GM19239 (cell line): ENCODE data around the gene CTR9.

Experiments used
- DNase-seq: peaks from one replicate; pipeline ENCODE4 v3.0.0; 2011; ENCODE audit warnings: low spot score; ENCODE audit not compliant: insufficient read length
- FAIRE-seq: peaks from 2 replicates; lab custom pipeline; 2011; peaks lifted over from hg19 to GRCh38; lab: Jason Lieb, UNC

CTR9 gene

GRCh38 chr11:10777806-10778205 lies 26.8 kb downstream of the CTR9 start:
- DNase-seq (no peak), FAIRE-seq (no peak)

- FAIRE-seq, result no peak
- DNase-seq, result no peak
These were observed 27.3 kb downstream of the CTR9 start for GRCh38 chr11:10778217-10778970.

GRCh38 chr11:10779086-10779485 lies 28.0 kb downstream of the CTR9 start:
- no peak for DNase-seq
- no peak for FAIRE-seq

GRCh38 chr11:10780040-10780439 lies 29.0 kb downstream of the CTR9 start:
- no peak for FAIRE-seq
- DNase-seq, result no peak

- no peak for DNase-seq
- no peak for FAIRE-seq
These were observed 33.4 kb downstream of the CTR9 start for GRCh38 chr11:10784232-10785145.

- DNase-seq (no peak), FAIRE-seq (no peak)
These were observed 34.1 kb downstream of the CTR9 start for GRCh38 chr11:10785146-10785474.

GRCh38 chr11:10786451-10786850 lies 35.4 kb downstream of the CTR9 start:
- FAIRE-seq (no peak), DNase-seq (no peak)

GRCh38 chr11:10792385-10793068 lies 41.5 kb downstream of the CTR9 start:
- FAIRE-seq, result peak; percentile 83
- DNase-seq, result peak; percentile 61

- FAIRE-seq (no peak), DNase-seq (no peak)
These were observed 42.6 kb downstream of the CTR9 start for GRCh38 chr11:10793470-10794255.

- FAIRE-seq, result no peak
- no peak for DNase-seq
These were observed 45.1 kb downstream of the CTR9 start for GRCh38 chr11:10796191-10796590.

- no peak for DNase-seq
- FAIRE-seq, result no peak
These were observed 46.0 kb downstream of the CTR9 start for GRCh38 chr11:10797001-10797400.

GRCh38 chr11:10797531-10797930 lies 46.5 kb downstream of the CTR9 start:
- no peak for FAIRE-seq

GRCh38 chr11:10798330-10798928 lies 47.4 kb downstream of the CTR9 start:
- no peak for FAIRE-seq
- no peak for DNase-seq

More at GRCh38 chr11:10797531-10797930, 46.5 kb downstream of the CTR9 start:
- no peak for DNase-seq

- FAIRE-seq, result no peak
These were observed 49.2 kb downstream of the CTR9 start for GRCh38 chr11:10800292-10800691.

GRCh38 chr11:10803676-10804075 lies 52.6 kb downstream of the CTR9 start:
- FAIRE-seq, result no peak
- no peak for DNase-seq

More at GRCh38 chr11:10800292-10800691, 49.2 kb downstream of the CTR9 start:
- no peak for DNase-seq

GRCh38 chr11:10805741-10806140 lies 54.7 kb downstream of the CTR9 start:
- FAIRE-seq, result no peak

GRCh38 chr11:10806206-10806605 lies 55.2 kb downstream of the CTR9 start:
- FAIRE-seq (no peak), DNase-seq (no peak)

More at GRCh38 chr11:10805741-10806140, 54.7 kb downstream of the CTR9 start:
- no peak for DNase-seq

GRCh38 chr11:10807493-10808234 lies 56.6 kb downstream of the CTR9 start:
- FAIRE-seq (no peak), DNase-seq (no peak)

- no peak for DNase-seq
- FAIRE-seq, result no peak
These were observed 57.1 kb downstream of the CTR9 start for GRCh38 chr11:10808235-10808552.
